ENCODE results near the gene ZNF524. TPM values are rescaled to one million over a fixed set of nuclear protein-coding genes. Genes with fewer than 3 reads are reported as not detected.

Gene ZNF524
- total and polyA plus RNA-seq, 12 donors: 7.9 to 39.4 (median 14.1) TPM

- Histone ChIP-seq H3K27me3 (no peaks in the 10 kb centered on the region), H3K4me3 (peak overlapping the region; percentile 51 to 85 (median 77)), H3K9me3 (peaks cover 0 to 4% (median 0%) of the 10 kb centered on the region in 11 donors), H3K4me1 (peaks cover 0 to 52% (median 32%) of the 10 kb centered on the region in 9 donors), H3K27ac (peak overlapping the region in 9 of 10 donors; percentile 95 to 98 (median 96)), H3K36me3 (peaks cover 0 to 48% (median 7%) of the 10 kb centered on the region in 9 donors)
- intact Hi-C loops (cut with DNase I): loop anchor here in 7 of 10 donors (2.0 to 10.0 kb wide), 4 partner anchors 18 to 92 kb away; partner anchors contain the start of gene ZNF784 (in 1 of the 7)
- no peak for ATAC-seq
- no peak for DNase-seq
- peak in 1 of 9 donors; percentile 3 for TF ChIP-seq CTCF (IDR thresholded peaks at IDR 0.05)
- 21 to 22% methylated on average over 12 of the region's 12 CpGs for WGBS, 2 donors
These were observed 6.3 kb downstream of the ZNF524 start for GRCh38 chr19:55606471-55606787.

GRCh38 chr19:55606817-55607216 is 6.7 kb downstream of the ZNF524 start:
- peak overlapping the region in 6 of 10 donors; percentile 51 to 85 (median 82) for H3K4me3 ChIP-seq
- H3K4me1 ChIP-seq: peaks cover 4 to 53% (median 35%) of the 10 kb centered on the region in 9 donors
- TF ChIP-seq CTCF (IDR thresholded peaks at IDR 0.05): no peak

GRCh38 chr19:55609326-55609725 is 9.2 kb downstream of the ZNF524 start:
- Histone ChIP-seq H3K27me3 (no peaks in the 10 kb centered on the region), H3K36me3 (peaks cover 0 to 53% (median 7%) of the 10 kb centered on the region in 9 donors), H3K4me1 (peaks cover 8 to 63% (median 36%) of the 10 kb centered on the region in 9 donors), H3K9me3 (peaks cover 0 to 4% (median 0%) of the 10 kb centered on the region in 11 donors), H3K4me3 (no peak overlapping the region), H3K27ac (no peak overlapping the region)
- ATAC-seq (no peak), DNase-seq (no peak)
- 91 to 93% methylated on average over 5 of the region's 5 CpGs for WGBS, 2 donors
- intact Hi-C loops (cut with DNase I): loop anchor here in 3 of 10 donors (5.0 to 10.0 kb wide), 2 partner anchors 92 to 95 kb away; no protein-coding TSS in a partner anchor
- no peak for TF ChIP-seq CTCF (IDR thresholded peaks at IDR 0.05)

More at GRCh38 chr19:55606817-55607216, 6.7 kb downstream of the ZNF524 start:
- peaks cover 0 to 4% (median 0%) of the 10 kb centered on the region in 11 donors for H3K9me3 ChIP-seq
- H3K27me3 ChIP-seq: no peaks in the 10 kb centered on the region
- H3K27ac ChIP-seq: peak overlapping the region in 8 of 10 donors; percentile 95 to 98 (median 96)
- intact Hi-C loops (cut with DNase I): loop anchor here in 7 of 10 donors (2.0 to 10.0 kb wide), 4 partner anchors 18 to 92 kb away; partner anchors contain the start of gene ZNF784 (in 1 of the 7)
- no peak for ATAC-seq
- DNase-seq: no peak
- H3K36me3 ChIP-seq: peaks cover 0 to 48% (median 7%) of the 10 kb centered on the region in 9 donors
- 74 to 79% methylated on average over 9 of the region's 9 CpGs for WGBS, 2 donors

- H3K4me3 ChIP-seq: peak overlapping the region in 3 of 10 donors; percentile 3 to 17 (median 6)
- peak in 1 of 2 donors; percentile 54 for DNase-seq
- WGBS, 2 donors: 48 to 60% methylated on average over 15 of the region's 15 CpGs
- no peaks in the 10 kb centered on the region for H3K27me3 ChIP-seq
- peaks cover 0 to 4% (median 0%) of the 10 kb centered on the region in 11 donors for H3K9me3 ChIP-seq
- peaks cover 6 to 72% (median 23%) of the 10 kb centered on the region in 9 donors for H3K36me3 ChIP-seq
- H3K27ac ChIP-seq: peak overlapping the region; percentile 11 to 86 (median 79)
- intact Hi-C loops (cut with DNase I): no loop called here
- peaks cover 8 to 50% (median 28%) of the 10 kb centered on the region in 9 donors for H3K4me1 ChIP-seq
- ATAC-seq: peak; percentile 31 to 93 (median 74)
- no peak for TF ChIP-seq CTCF (IDR thresholded peaks at IDR 0.05)
These were observed 11.4 kb downstream of the ZNF524 start for GRCh38 chr19:55611300-55611982.

All from heart right ventricle (tissue), 16 donors.